Suprapubic skin (tissue), 4 donors: ENCODE results near the gene IL27RA. TPM values are rescaled to one million over a fixed set of nuclear protein-coding genes. Genes with fewer than 3 reads are reported as not detected.

Experiments used
- DNase-seq, 2 donors: peaks; one replicate each; pipeline ENCODE4 v3.0.0-alpha.2; 2019; ENCODE audit warnings: low spot score in 2 of 2
- H3K27ac ChIP-seq: fragments of 200-600 bp; sonication (generic); one replicate; pipeline ENCODE4 v1.5.1; 2019
- H3K27me3 ChIP-seq: fragments of 200-600 bp; sonication (generic); one replicate; pipeline ENCODE4 v1.5.1; 2019
- H3K36me3 ChIP-seq: fragments of 200-600 bp; sonication (generic); one replicate; pipeline ENCODE4 v1.5.1; 2019
- H3K4me1 ChIP-seq: fragments of 200-600 bp; sonication (generic); one replicate; pipeline ENCODE4 v1.5.1; 2019
- H3K4me3 ChIP-seq: fragments of 200-600 bp; sonication (generic); one replicate; pipeline ENCODE4 v1.5.1; 2019; ENCODE audit warnings: mild to moderate bottlenecking
- H3K9me3 ChIP-seq: fragments of 200-600 bp; sonication (generic); one replicate; pipeline ENCODE4 v1.5.1; 2019
- CTCF ChIP-seq, 2 donors: fragments of 200-600 bp in 1 of 2; fragments of 450-650 bp in 1 of 2; sonication (generic) in 1 of 2; IDR thresholded peaks; one replicate each; pipeline ENCODE4 v1.5.1; 2016 to 2019; ENCODE audit warnings: antibody characterized with exemption in 2 of 2, mild to moderate bottlenecking in 1 of 2, moderate library complexity in 1 of 2
- EP300 ChIP-seq: sonication (generic); formaldehyde crosslinking; IDR thresholded peaks from one replicate; pipeline ENCODE4 v1.6.1; 2017; ENCODE audit warnings: antibody characterized with exemption
- POLR2A ChIP-seq, 2 donors: fragments of 450-650 bp; IDR thresholded peaks; one replicate each; pipeline ENCODE4 v1.6.1; 2017; ENCODE audit warnings: antibody characterized with exemption in 2 of 2, mild to moderate bottlenecking in 2 of 2, moderate library complexity in 2 of 2
- POLR2AphosphoS5 ChIP-seq, 3 donors: sonication (generic); formaldehyde crosslinking; IDR thresholded peaks; one replicate each; pipeline ENCODE4 v1.6.1; 2017; ENCODE audit warnings: antibody characterized with exemption in 3 of 3
- WGBS: methylation state at CpG from one replicate; pipeline ENCODE4 v1.1.5; 2018; 5-methylcytosine and 5-hydroxymethylcytosine counted together
- total RNA-seq, 4 donors: library from RNA; depleted of rRNA; stranded (reverse); fragments of >200 nt; gene quantifications; one replicate each; pipeline ENCODE4 v1.1.0, GENCODE V29; 2016

IL27RA gene
- total RNA-seq, 4 donors from 2014 or later = 0.76 to 2.5 (median 1.5) TPM

- Histone ChIP-seq H3K9me3 (no peaks in the 10 kb centered on the region), H3K4me1 (peaks cover 10% of the 10 kb centered on the region), H3K36me3 (peaks cover 37% of the 10 kb centered on the region), H3K27me3 (no peaks in the 10 kb centered on the region), H3K4me3 (no peak overlapping the region), H3K27ac (no peak overlapping the region)
- DNase-seq = no peak
- WGBS = 92% methylated on average over 8 of the region's 11 CpGs
- no peak for TF ChIP-seq EP300
- TF ChIP-seq POLR2A (IDR thresholded peaks at IDR 0.05) = no peak
- TF ChIP-seq POLR2AphosphoS5 (IDR thresholded peaks at IDR 0.05) = no peak
- TF ChIP-seq CTCF (IDR thresholded peaks at IDR 0.05) = no peak
These were observed 64.9 kb downstream of the IL27RA start for GRCh38 chr19:14096272-14096992.

GRCh38 chr19:14097532-14098151, 66.1 kb downstream of the IL27RA start:
- Histone ChIP-seq H3K9me3 (no peaks in the 10 kb centered on the region), H3K27me3 (no peaks in the 10 kb centered on the region), H3K4me3 (no peak overlapping the region), H3K36me3 (peaks cover 49% of the 10 kb centered on the region), H3K27ac (no peak overlapping the region), H3K4me1 (no peaks in the 10 kb centered on the region)
- DNase-seq = no peak
- 87% methylated on average over 21 of the region's 21 CpGs for WGBS
- no peak for TF ChIP-seq EP300
- no peak for TF ChIP-seq POLR2A (IDR thresholded peaks at IDR 0.05)
- no peak for TF ChIP-seq CTCF (IDR thresholded peaks at IDR 0.05)
- no peak for TF ChIP-seq POLR2AphosphoS5 (IDR thresholded peaks at IDR 0.05)

- Histone ChIP-seq H3K27ac (no peak overlapping the region), H3K4me1 (no peaks in the 10 kb centered on the region), H3K27me3 (no peaks in the 10 kb centered on the region), H3K9me3 (no peaks in the 10 kb centered on the region), H3K4me3 (no peak overlapping the region), H3K36me3 (peaks cover 76% of the 10 kb centered on the region)
- no peak for TF ChIP-seq CTCF (IDR thresholded peaks at IDR 0.05)
- no peak for TF ChIP-seq POLR2AphosphoS5 (IDR thresholded peaks at IDR 0.05)
- no peak for TF ChIP-seq POLR2A (IDR thresholded peaks at IDR 0.05)
- no peak for TF ChIP-seq EP300
- no peak for DNase-seq
- WGBS = 96% methylated on average over 6 of the region's 6 CpGs
These were observed 69.5 kb downstream of the IL27RA start for GRCh38 chr19:14101003-14101545.

- TF ChIP-seq POLR2A (IDR thresholded peaks at IDR 0.05) (no peak), CTCF (IDR thresholded peaks at IDR 0.05) (no peak), POLR2AphosphoS5 (IDR thresholded peaks at IDR 0.05) (no peak), EP300 (no peak)
- Histone ChIP-seq H3K9me3 (no peaks in the 10 kb centered on the region), H3K27ac (no peak overlapping the region), H3K4me3 (no peak overlapping the region), H3K36me3 (peaks cover 80% of the 10 kb centered on the region), H3K4me1 (no peaks in the 10 kb centered on the region), H3K27me3 (no peaks in the 10 kb centered on the region)
- 85% methylated on average over 9 of the region's 11 CpGs for WGBS
- DNase-seq = no peak
These were observed 70.6 kb downstream of the IL27RA start for GRCh38 chr19:14102102-14102696.

- Histone ChIP-seq H3K36me3 (peaks cover 80% of the 10 kb centered on the region), H3K9me3 (no peaks in the 10 kb centered on the region), H3K4me3 (no peak overlapping the region), H3K4me1 (no peaks in the 10 kb centered on the region), H3K27me3 (no peaks in the 10 kb centered on the region), H3K27ac (no peak overlapping the region)
- 88% methylated on average over 10 of the region's 10 CpGs for WGBS
- DNase-seq = no peak
- TF ChIP-seq POLR2A (IDR thresholded peaks at IDR 0.05) = no peak
- TF ChIP-seq CTCF (IDR thresholded peaks at IDR 0.05) = no peak
- no peak for TF ChIP-seq POLR2AphosphoS5 (IDR thresholded peaks at IDR 0.05)
- no peak for TF ChIP-seq EP300
These were observed 71.2 kb downstream of the IL27RA start for GRCh38 chr19:14102756-14103155.
